ENCODE measurements around the gene MRGPRG. TPM values are rescaled to one million over a fixed set of nuclear protein-coding genes. Genes with fewer than 3 reads are reported as not detected.

MRGPRG gene
- total RNA-seq, 1 experiment from 2014 or later, result not detected

DNA sequence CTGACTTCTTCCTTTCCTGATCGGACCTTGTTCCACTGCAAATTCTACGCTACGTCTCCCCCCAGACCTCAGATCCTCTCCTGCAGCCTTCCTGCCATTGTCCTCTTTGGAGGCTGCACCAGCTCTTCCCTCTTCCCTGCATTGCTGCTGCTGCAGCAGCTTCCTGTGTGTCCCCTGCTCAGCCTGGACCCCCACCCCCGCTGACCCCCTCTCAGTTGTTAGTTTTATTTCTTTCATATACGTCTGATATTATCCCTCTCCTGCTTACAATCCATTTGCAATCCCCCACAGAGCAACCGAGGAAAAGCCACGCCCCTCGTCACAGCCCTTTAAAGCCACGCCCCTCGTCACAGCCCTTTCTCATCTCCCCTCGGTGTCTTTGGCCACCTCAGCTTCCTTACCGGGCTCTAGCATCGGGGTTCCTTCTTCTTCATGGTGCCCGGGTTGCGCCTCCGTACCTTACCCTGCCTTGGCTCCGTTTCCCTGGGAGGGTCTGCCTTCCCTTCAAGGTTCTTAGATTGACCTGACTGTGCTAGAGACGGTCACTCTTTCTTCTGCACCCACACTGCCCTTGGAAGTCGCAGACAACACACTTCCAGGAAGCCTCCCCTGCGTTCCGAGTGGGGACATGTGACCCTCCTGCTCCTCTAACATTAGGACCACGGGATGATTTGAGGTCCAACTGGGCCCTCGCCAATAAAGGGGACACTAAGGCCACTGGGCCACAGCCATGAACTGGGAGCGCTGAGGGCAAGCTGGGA lies 4.8 kb downstream of the MRGPRG start:
- no peak for DNase-seq (ENCODE audit: low spot score)
- in situ Hi-C loops (cut with HindIII; ENCODE audit: low sequenced_read_pairs), result no loop called here

DNA sequence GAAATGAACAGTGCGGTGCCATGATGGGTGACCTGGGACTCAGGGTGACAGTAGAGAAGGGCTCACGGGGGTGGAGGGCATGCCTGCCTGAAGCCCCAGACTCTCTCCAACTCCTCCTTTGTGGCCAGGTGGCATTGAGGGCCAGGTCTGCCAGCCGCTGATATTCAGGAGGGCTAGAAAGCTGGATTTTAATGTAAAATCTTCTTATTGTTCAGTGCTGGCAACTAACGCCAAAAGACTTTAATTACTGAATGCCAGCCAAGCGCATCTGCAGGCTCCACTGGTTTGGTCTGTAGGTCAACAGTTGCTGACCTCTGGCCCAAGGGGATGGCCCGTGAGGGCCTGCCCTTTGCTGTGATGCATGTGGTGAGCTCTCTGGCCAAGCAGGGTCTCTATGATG lies 10.3 kb downstream of the MRGPRG start:
- DNase-seq (ENCODE audit: low spot score), result peak; percentile 12
- in situ Hi-C loops (cut with HindIII; ENCODE audit: low sequenced_read_pairs), result no loop called here

DNA sequence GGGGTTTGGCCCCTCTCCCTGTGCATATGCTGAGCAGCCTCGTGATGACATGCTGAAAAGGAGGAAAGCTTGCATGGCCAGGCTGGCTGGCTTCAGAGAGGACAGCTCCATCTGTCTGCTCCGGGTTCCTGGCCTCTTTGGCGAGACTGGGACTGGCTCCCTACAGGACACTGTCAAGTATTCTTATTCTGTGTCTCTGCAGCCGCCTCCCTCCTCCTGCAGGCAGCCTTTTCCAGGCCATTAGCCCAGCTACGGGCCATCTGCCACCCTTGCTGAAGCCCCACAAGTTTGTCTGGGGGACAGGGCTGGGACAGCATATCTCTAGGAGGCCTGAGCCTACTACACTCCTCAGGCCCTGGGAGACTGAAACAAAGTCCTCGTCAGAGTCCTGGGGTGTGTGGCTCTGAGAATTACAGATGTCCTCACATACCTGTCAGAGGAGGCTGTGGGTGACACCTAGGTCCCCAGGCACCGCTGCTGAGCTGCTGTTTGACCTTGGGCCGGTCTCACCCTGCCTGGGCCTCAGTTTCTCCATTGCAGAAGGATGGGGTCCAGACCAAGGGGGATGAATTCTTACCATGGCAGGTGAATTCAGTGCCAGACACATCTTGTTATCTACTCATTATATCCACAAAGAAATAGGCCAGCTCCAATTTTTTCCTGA lies 11.0 kb downstream of the MRGPRG start:
- in situ Hi-C loops (cut with HindIII; ENCODE audit: low sequenced_read_pairs), result no loop called here
- DNase-seq (ENCODE audit: low spot score), result peak; percentile 98

DNA sequence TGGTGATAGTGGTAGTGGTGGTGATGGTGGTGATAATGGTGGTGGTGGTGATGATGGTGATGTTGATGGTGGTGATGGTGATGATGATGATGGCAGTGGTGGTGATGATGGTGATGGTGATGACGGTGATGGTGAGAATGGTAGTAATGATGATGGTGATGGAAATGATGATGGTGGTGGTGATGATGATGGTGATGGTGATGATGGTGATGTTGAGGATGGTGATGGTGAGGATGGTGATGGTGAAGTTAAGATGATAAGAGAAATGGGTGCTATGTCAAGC lies 11.8 kb downstream of the MRGPRG start:
- in situ Hi-C loops (cut with HindIII; ENCODE audit: low sequenced_read_pairs), result no loop called here
- DNase-seq (ENCODE audit: low spot score), result no peak

DNA sequence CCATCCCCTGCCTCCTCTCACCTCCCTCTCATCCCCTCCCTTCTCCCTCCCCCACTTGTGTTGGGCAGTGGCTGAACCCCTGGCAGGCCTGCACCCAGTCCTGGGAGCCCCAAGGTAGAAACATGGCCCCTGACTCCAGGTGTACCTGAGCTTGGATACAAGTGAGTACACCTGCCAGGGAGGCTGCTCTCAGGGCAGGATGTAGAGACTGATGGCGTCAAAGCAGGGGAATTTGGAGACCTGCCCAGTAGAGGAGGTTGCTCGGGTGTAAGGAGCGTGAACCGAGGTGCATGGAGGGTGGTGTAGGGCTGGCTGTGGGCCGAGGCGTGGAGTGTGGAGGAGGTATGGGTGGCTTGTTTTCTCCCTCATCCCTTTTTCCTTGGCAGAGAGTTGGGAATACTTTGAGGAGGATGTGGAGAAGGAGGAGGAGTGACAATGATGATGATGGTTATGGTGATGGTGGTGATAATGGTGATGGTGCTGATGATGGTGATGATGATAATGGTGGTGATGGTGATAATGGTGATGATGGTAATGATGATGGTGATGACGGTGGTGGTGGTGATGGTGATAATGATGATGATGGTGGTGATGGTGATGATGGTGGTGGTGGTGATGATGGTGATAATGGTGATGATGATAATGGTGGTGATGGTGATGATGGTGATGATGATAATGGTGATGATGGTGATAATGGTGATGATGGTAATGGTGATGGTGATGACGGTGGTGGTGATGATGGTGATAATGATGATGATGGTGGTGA lies 12.3 kb downstream of the MRGPRG start:
- no peak for DNase-seq (ENCODE audit: low spot score)
- in situ Hi-C loops (cut with HindIII; ENCODE audit: low sequenced_read_pairs), result no loop called here

DNA sequence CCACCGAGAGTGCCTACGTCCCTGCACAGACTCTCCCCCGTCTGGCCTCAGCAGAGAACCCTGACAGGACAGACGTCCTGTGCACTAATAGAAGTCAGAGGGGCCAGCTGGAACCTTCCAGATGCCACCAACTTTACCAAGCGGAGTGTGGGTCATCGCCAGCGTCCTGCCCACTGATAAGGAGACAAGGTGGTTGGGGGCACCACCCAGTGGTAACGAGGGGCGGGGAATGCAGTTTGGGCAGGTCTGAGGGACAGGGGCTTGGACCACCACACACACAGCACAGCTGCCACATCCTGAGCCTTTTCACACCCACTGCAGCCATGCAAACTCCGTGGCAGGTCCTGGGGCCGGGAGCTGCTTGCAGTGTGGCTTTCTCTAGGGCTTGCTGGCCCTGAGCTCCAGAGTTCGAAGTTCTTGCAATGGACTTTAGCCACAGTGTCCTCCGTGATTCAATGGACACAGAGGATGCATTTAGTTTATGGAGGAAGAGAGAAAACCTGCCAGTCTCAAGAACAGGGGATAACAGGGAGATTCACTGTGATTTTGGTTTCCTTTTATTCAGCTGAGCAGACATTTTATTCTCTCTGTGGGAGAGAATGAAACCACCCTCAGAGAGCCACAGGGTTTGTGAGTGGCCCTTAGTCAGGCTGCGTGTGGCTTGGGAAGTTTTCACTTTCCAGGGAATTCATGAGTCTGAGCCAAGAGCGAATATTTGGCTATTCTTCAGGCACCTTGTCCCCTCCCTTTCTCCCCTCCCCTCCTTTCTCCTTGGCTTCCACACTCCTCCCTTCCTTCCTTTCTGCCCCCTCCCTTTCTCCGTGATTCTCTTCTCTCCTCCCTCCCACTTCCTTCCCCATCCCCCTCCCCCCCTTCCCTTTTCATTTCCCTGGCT lies 13.1 kb downstream of the MRGPRG start:
- DNase-seq (ENCODE audit: low spot score), result no peak
- in situ Hi-C loops (cut with HindIII; ENCODE audit: low sequenced_read_pairs), result no loop called here

DNA sequence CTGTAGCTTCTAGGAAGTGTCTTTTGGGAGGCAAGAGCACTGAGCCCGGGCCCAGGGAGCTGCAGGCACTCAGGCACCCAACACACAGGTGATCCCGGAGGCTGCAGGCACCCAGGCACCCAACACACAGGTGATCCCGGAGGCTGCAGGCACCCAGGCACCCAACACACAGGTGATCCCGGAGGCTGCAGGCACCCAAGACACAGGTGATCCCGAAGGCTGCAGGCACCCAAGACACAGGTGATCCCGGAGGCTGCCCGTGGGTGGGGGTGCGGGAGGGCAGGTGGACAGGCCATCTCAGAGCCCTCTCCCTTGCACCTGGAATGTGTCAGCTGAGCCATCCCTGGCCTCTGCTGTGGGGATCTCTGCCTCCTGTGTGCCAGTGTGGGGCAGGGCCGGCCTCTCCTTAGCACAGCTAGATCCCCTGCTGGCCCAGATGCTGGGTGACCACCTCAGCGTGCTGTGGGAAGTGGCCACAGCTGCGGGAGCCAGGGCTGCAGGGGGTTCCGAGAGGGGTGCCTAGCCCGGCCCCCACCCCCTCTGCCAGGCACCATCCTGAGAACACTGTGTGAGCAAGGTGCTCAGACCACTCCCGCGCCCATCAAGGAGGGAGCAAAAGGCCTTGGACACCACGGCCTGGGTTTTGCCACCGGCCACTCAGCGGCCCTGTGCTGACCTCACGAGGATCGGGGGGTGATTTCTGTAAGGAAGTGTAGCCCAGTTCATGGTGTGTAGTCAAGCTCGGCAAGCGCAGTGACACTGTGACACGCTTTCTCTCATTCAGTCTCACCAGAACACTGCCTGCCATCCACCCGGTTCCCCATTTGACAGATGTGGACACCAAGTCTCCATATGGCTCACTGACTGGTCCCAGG lies 14.2 kb downstream of the MRGPRG start:
- in situ Hi-C loops (cut with HindIII; ENCODE audit: low sequenced_read_pairs), result no loop called here
- no peak for DNase-seq (ENCODE audit: low spot score)

DNA sequence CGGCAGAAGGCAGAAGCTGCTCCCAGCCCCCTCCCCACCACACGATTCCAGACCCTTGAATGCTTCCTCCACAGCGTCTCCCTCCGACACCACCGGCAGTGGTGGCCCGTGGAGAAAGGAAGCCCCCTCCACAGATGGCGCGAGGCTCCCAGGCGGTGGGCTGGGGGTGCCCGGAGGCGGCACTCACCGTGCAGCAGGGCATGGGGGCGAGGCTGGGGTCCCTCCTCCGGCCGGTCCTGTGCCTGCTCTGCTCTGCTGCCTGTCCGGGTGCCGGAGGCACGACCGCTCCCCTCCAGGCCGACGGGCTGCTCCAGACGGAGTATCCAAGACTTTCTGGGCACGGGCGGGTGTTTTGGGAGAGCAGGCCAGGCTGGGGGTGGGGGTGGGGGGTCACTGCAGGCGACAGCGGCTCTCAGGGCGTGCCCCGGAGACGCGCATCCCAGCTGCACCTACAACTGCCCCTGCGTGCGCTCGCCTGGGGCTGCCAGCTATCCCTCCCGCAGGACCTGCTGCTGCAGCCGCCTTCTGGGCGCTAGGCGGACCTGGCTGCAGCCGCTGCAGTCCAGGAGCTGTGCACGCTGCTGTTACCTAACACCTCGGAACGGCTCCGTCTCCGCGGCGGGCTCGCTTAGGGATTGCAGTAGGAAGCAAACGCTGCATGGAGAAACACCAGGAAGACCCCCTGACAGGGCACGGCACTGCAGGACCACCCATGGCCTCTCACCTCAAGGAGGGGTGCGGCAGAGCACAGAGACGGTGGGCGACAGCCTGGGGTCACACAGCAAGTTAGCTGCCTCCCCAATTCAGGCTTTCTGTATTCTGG lies 15.2 kb downstream of the MRGPRG start:
- in situ Hi-C loops (cut with HindIII; ENCODE audit: low sequenced_read_pairs), result no loop called here
- DNase-seq (ENCODE audit: low spot score), result no peak

DNA sequence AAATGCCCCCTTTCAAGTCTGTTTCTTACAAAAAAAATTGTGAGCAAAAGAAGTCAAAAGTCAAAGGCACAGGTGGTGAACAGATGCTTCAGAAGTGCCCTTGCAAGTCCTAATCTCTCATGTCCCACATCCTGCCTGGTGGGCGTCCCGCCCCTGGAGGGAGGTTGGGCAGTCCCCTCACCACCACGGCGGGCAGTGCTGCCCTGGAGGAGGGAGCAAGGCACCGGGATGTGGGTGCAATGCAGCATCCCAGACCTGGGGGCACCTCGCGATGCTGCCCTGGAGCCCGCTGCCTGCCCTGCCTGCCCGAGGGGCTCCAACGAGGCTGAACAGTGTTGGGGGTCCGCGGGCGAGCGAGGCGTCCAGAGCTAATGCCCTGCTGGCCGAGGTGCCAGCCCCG lies 15.9 kb downstream of the MRGPRG start:
- in situ Hi-C loops (cut with HindIII; ENCODE audit: low sequenced_read_pairs), result no loop called here
- no peak for DNase-seq (ENCODE audit: low spot score)

DNA sequence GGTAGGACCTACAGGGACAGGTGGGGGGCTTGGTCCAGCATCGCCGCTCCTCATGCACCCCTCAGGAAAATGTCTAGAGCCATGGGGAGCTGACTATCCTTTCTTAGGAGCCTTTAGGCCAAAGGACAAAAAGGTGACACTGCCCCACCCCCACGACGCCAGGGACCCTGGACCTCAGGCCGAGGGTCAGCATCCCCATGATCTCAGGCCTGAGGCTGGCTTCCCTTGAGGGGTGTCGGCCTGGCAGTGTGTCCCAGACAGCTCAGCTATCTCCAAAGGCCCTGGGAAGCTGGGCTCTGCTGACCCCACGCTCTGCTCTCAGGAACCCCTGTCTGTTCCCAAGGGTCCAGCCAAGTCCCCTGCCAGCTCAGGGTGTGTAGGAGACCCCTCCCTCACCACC lies 16.3 kb downstream of the MRGPRG start:
- DNase-seq (ENCODE audit: low spot score), result no peak
- in situ Hi-C loops (cut with HindIII; ENCODE audit: low sequenced_read_pairs), result no loop called here

DNA sequence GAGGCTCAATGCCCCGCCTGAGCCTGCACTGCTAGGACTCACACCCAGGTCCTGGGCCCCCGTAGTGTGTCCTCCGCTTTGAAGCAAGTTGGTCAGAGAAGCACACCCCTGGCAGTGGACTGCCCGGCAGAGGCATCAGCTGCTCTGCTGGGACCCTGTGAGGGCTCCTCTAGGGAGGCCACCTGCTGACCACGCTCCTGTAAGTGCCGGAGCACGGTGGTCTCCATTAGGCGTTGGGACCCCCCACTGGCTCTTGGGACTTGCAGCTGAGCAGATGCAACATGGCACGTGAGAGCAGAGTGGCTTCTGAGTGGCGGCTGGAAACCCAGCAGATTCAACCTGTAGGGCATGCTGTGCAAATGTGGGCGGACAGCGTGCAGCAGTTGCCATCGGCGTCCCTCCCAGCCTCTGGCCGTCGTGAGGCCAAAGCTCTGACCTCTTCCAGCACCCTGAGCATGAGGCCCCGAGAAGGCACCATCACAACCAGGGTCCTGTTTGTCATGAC lies 16.9 kb downstream of the MRGPRG start:
- in situ Hi-C loops (cut with HindIII; ENCODE audit: low sequenced_read_pairs), result no loop called here
- no peak for DNase-seq (ENCODE audit: low spot score)

DNA sequence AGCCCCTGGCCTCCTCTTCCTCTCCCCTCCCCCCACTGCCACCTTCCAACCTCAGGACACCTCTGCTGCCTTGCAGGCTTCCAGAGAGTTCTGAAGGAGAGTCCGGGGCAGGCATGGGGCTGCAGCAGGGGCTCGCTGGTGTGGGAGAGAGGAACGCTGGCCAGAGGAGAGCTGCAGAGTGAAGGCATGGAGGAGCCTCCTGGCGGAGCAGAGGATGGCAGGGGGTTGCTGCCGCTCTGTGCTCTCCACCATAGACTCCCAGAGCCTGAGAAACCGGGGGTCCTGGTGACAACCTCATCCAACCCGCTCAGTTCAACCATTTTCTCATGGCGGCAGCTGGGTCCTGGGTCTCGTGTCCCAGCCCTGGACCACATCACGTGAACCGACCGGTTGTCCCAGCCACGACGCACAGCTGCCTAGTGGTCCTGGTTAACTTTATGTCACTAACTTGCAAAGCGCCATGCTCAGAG lies 17.5 kb downstream of the MRGPRG start:
- no peak for DNase-seq (ENCODE audit: low spot score)
- in situ Hi-C loops (cut with HindIII; ENCODE audit: low sequenced_read_pairs), result no loop called here

DNA sequence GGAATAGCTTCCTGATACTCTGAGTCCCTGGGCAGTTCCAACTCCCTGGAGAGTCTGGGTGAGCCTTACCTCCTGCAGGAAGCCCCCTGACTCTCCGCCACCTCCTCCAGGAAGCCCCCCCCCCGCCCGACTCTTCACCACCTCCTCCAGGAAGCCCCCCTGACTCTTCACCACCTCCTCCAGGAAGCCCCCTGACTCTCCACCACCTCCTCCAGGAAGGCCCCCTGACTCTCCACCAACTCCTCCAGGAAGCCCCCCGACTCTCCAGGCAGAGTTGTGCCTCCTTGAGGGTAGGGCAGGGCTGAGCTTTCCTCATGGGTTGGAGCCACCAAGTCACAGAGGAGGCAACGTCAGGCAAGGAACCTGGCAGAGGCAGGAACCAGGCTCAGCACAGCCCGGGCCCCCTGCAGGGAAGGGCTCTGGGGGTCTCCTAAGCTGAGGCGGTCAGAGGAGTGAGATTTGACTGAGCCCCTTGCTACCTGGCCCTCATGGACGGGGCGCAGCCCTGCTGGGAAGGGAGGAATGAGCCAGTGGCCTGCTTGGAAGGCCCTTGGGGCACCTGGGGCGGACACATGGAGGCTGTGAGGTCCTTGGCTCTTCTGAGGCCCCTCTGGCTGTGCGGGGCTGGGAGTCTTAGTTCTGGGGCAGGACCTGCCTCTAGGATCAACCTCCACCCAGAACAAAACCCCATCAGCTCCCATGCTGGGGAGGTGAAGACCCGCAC lies 18.1 kb downstream of the MRGPRG start:
- no peak for DNase-seq (ENCODE audit: low spot score)
- in situ Hi-C loops (cut with HindIII; ENCODE audit: low sequenced_read_pairs), result no loop called here

DNA sequence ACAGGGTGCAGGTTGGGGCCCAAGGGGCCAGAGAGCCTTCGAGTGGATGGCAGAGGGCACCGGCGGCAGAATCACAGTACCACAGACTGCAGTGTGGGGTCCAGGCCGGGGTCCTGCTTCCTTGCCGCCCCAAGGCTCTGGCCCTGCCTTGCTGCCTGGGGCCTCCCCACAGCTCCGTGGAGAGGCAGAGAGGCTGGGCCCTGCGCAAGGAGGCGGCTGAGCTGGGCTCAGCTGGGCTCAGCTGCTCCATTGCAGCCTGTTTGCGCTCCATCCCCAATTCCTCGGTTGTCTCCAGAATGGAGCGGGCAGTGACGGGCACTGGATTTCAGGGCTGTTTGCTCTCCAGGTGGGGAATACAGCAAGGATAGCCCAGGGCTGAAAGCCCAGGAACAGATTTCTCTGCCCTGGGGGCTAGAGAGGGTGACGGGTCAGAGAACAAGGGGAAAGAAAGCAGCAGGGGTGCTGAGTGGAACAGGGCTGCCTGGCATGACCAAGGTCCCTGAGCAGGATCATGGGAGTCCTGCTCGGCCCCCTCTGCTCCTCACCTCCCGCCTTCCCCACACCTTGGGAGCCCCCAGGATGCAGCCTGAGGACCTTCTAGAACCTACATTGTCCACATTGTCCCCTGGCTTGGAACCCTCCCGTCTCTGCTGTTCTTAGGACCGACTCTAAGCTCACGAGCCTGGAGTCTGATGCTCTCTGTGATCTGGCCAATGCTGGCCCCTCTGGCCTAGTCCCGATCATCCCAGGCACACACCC lies 18.9 kb downstream of the MRGPRG start:
- no peak for DNase-seq (ENCODE audit: low spot score)
- in situ Hi-C loops (cut with HindIII; ENCODE audit: low sequenced_read_pairs), result no loop called here

DNA sequence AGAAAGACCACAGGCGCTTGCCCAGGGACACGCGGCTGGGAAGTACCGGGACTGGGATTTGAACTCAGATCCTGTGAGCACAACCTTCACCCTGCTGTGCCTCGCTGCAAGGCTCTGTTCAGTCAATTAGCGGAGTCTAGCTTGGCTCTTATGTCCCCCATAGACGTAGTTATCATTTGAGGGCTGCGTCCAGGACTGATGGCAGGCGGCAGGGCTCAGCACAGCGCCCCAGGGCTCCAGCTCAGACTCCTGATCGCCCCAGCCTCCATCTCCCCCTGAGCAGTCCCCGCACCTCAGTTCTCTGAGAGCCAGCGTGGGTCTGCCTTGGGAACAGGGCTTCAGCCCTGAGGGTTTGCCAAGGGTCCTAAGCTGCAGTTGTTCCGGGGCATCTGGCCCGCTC lies 19.8 kb downstream of the MRGPRG start:
- DNase-seq (ENCODE audit: low spot score), result no peak
- in situ Hi-C loops (cut with HindIII; ENCODE audit: low sequenced_read_pairs), result no loop called here

DNA sequence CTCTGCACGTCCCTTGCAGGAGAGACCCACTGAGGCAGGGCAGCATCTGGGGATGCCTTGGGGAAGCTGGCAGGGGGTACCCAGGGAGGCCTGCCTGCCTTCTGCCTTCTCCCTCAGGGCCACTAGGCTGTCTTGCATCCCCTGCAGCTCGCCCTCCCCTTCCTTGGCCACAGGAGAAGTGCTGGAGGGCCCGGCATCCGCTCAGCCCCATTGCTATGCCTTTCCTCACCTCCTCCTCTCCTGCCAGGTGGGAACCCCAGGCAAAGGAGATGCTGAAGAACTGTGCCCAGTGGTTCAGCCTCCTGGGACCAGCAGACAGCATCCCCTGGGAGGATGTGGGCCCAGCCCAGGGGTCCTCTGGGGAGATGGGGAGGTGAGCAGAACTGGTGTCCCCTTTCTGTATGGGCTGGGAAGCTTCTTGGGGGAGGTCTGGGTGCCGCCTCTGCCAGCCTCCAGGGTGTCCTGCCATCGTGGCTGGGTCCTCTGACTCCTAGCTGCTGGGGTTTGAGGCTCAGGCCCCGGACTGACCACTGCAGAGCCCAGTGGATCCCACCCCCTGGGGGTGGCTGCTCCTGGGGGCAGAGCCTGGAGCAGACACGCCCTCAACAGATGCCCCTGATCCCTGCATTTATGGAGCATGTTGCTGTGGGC lies 20.6 kb downstream of the MRGPRG start:
- in situ Hi-C loops (cut with HindIII; ENCODE audit: low sequenced_read_pairs), result no loop called here
- DNase-seq (ENCODE audit: low spot score), result no peak
